ENCODE data around the gene FBLN2.

FBLN2 gene

GRCh38 chr3:13623101-13623654 lies 74.3 kb downstream of the FBLN2 start:
- DNase-seq (ENCODE audit: low spot score) = no peak
- no peak for TF ChIP-seq CTCF (IDR thresholded peaks at IDR 0.05; ENCODE audit: extremely low read depth, missing control alignments)

GRCh38 chr3:13624021-13624420 lies 75.1 kb downstream of the FBLN2 start:
- no peak for DNase-seq (ENCODE audit: low spot score)
- TF ChIP-seq CTCF (IDR thresholded peaks at IDR 0.05; ENCODE audit: extremely low read depth, missing control alignments) = no peak

GRCh38 chr3:13624671-13625125 lies 75.8 kb downstream of the FBLN2 start:
- no peak for TF ChIP-seq CTCF (IDR thresholded peaks at IDR 0.05; ENCODE audit: extremely low read depth, missing control alignments)

GRCh38 chr3:13626396-13626795 lies 77.5 kb downstream of the FBLN2 start:
- no peak for DNase-seq (ENCODE audit: low spot score)
- no peak for TF ChIP-seq CTCF (IDR thresholded peaks at IDR 0.05; ENCODE audit: extremely low read depth, missing control alignments)

More at GRCh38 chr3:13624671-13625125, 75.8 kb downstream of the FBLN2 start:
- DNase-seq (ENCODE audit: low spot score) = no peak

GRCh38 chr3:13626915-13627460 lies 78.1 kb downstream of the FBLN2 start:
- no peak for TF ChIP-seq CTCF (IDR thresholded peaks at IDR 0.05; ENCODE audit: extremely low read depth, missing control alignments)
- DNase-seq (ENCODE audit: low spot score) = no peak

GRCh38 chr3:13627681-13628080 lies 78.8 kb downstream of the FBLN2 start:
- no peak for TF ChIP-seq CTCF (IDR thresholded peaks at IDR 0.05; ENCODE audit: extremely low read depth, missing control alignments)
- no peak for DNase-seq (ENCODE audit: low spot score)

GRCh38 chr3:13628432-13628831 lies 79.5 kb downstream of the FBLN2 start:
- no peak for DNase-seq (ENCODE audit: low spot score)
- no peak for TF ChIP-seq CTCF (IDR thresholded peaks at IDR 0.05; ENCODE audit: extremely low read depth, missing control alignments)

Measured in GM20000 (cell line).